ENCODE measurements around the gene WWC1. TPM values are rescaled to one million over a fixed set of nuclear protein-coding genes. Genes with fewer than 3 reads are reported as not detected.

Gene WWC1
- total RNA-seq, 2 donors from 2014 or later: 45.3 to 52.6 TPM

- TF ChIP-seq POLR2A (IDR thresholded peaks at IDR 0.05) (no peak), CTCF (IDR thresholded peaks at IDR 0.05) (no peak), POLR2AphosphoS5 (IDR thresholded peaks at IDR 0.05) (no peak)
- no peak overlapping the region for H3K27ac ChIP-seq
- WGBS: 90% methylated on average over 7 of the region's 7 CpGs
- no peaks in the 10 kb centered on the region for H3K27me3 ChIP-seq (replicated peaks; ENCODE audit: insufficient read depth)
- H3K4me1 ChIP-seq (replicated peaks): no peaks in the 10 kb centered on the region
- no peaks in the 10 kb centered on the region for H3K36me3 ChIP-seq
- no peak overlapping the region for H3K4me3 ChIP-seq
- no peak for DNase-seq (ENCODE audit: low spot score)
- intact Hi-C loops (cut with DNase I): no loop called here
- no peaks in the 10 kb centered on the region for H3K9me3 ChIP-seq
Measured at GRCh38 chr5:168299372-168299771, 7.9 kb downstream of the WWC1 start.

- Histone ChIP-seq H3K27ac (no peak overlapping the region), H3K36me3 (no peaks in the 10 kb centered on the region), H3K4me3 (no peak overlapping the region), H3K4me1 (replicated peaks) (no peaks in the 10 kb centered on the region), H3K27me3 (replicated peaks; ENCODE audit: insufficient read depth) (no peaks in the 10 kb centered on the region), H3K9me3 (no peaks in the 10 kb centered on the region)
- TF ChIP-seq CTCF (IDR thresholded peaks at IDR 0.05): no peak
- no peak for TF ChIP-seq POLR2A (IDR thresholded peaks at IDR 0.05)
- no peak for TF ChIP-seq POLR2AphosphoS5 (IDR thresholded peaks at IDR 0.05)
- 51% methylated on average over 11 of the region's 11 CpGs for WGBS
- intact Hi-C loops (cut with DNase I): no loop called here
- DNase-seq (ENCODE audit: low spot score): no peak
Measured at GRCh38 chr5:168300326-168301182, 9.1 kb downstream of the WWC1 start.

GRCh38 chr5:168301593-168302390 lies 10.3 kb downstream of the WWC1 start:
- intact Hi-C loops (cut with DNase I): no loop called here
- WGBS: 63% methylated on average over 11 of the region's 11 CpGs
- H3K4me3 ChIP-seq: no peak overlapping the region
- no peak for DNase-seq (ENCODE audit: low spot score)
- H3K27ac ChIP-seq: no peak overlapping the region
- no peak for TF ChIP-seq POLR2A (IDR thresholded peaks at IDR 0.05)
- no peak for TF ChIP-seq POLR2AphosphoS5 (IDR thresholded peaks at IDR 0.05)
- no peaks in the 10 kb centered on the region for H3K4me1 ChIP-seq (replicated peaks)
- H3K27me3 ChIP-seq (replicated peaks; ENCODE audit: insufficient read depth): no peaks in the 10 kb centered on the region
- no peaks in the 10 kb centered on the region for H3K9me3 ChIP-seq
- H3K36me3 ChIP-seq: no peaks in the 10 kb centered on the region

- DNase-seq (ENCODE audit: low spot score): no peak
- intact Hi-C loops (cut with DNase I): no loop called here
- no peak overlapping the region for H3K27ac ChIP-seq
- no peaks in the 10 kb centered on the region for H3K36me3 ChIP-seq
- H3K9me3 ChIP-seq: no peaks in the 10 kb centered on the region
- no peaks in the 10 kb centered on the region for H3K27me3 ChIP-seq (replicated peaks; ENCODE audit: insufficient read depth)
- H3K4me3 ChIP-seq: no peak overlapping the region
- TF ChIP-seq CTCF (IDR thresholded peaks at IDR 0.05) (no peak), POLR2AphosphoS5 (IDR thresholded peaks at IDR 0.05) (no peak)
- WGBS: 86% methylated on average over 3 of the region's 3 CpGs
- H3K4me1 ChIP-seq (replicated peaks): no peaks in the 10 kb centered on the region
Measured at GRCh38 chr5:168302785-168303184, 11.3 kb downstream of the WWC1 start.

GRCh38 chr5:168303393-168304025 lies 12.1 kb downstream of the WWC1 start:
- no peaks in the 10 kb centered on the region for H3K36me3 ChIP-seq
- no peak overlapping the region for H3K4me3 ChIP-seq
- intact Hi-C loops (cut with DNase I): no loop called here
- no peaks in the 10 kb centered on the region for H3K27me3 ChIP-seq (replicated peaks; ENCODE audit: insufficient read depth)
- DNase-seq (ENCODE audit: low spot score): no peak
- H3K27ac ChIP-seq: no peak overlapping the region
- H3K4me1 ChIP-seq (replicated peaks): no peaks in the 10 kb centered on the region
- no peaks in the 10 kb centered on the region for H3K9me3 ChIP-seq
- TF ChIP-seq POLR2A (IDR thresholded peaks at IDR 0.05): no peak
- no peak for TF ChIP-seq CTCF (IDR thresholded peaks at IDR 0.05)
- no peak for TF ChIP-seq POLR2AphosphoS5 (IDR thresholded peaks at IDR 0.05)
- 85% methylated on average over 5 of the region's 5 CpGs for WGBS
